ENCODE measurements around the gene EPS8. TPM values are rescaled to one million over a fixed set of nuclear protein-coding genes. Genes with fewer than 3 reads are reported as not detected.
A peak's percentile ranks its signal among the peaks of the same experiment; 100 is the strongest.

The EPS8 gene
- total RNA-seq, 1 donor: 4.2 TPM

DNA sequence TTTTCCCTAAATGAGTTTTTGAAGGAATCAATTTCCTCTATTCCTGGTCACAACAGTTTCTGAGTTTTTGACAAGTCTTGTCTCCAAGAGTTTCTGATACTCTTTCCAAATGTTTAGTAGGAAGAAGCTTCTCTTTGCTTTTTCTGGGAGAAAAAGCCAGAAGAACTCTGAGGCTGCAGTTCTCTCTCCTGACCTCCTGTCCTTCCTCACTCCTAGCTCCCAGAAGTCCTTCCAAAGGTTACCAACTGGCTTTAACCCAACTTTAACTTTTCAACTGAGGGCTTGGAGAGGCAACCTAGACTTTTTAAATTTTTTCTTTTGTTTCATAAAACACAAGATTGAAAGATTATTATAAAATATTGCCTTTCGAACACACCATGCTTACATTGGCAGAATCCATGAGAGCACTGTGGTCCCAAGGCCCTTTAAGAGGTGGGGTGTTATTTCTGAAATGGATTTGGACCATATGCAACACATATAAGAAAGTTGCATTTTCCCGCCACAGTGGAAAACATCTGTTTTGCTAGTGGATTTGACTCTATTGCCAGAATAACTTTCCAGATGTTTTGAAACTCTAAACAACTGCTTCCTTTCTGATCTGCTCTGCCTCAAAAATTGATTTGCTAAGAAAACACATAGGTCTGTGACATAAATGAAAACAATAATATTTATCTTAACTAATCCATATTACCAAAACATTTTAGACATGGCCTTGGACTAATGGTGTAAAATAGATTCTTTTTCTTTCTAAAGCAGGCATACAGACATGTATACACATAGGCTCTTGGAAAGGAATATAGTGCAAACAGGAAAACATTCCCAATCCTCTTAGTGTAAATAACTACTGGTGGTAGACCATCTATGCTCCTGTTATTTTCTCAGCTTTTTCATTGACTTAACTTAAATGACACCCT, 22.3 kb upstream of the EPS8 start:
- Histone ChIP-seq H3K27me3 (ENCODE audit: insufficient read depth, low read length) (no peaks in the 10 kb centered on the region), H3K4me3 (ENCODE audit: low read length) (no peak overlapping the region), H3K4me1 (ENCODE audit: insufficient read depth, low read length) (no peaks in the 10 kb centered on the region), H3K9me3 (ENCODE audit: low read depth, low read length) (no peaks in the 10 kb centered on the region)

- Histone ChIP-seq H3K4me3 (ENCODE audit: low read length) (no peak overlapping the region), H3K9me3 (ENCODE audit: low read depth, low read length) (no peaks in the 10 kb centered on the region), H3K4me1 (ENCODE audit: insufficient read depth, low read length) (no peaks in the 10 kb centered on the region), H3K27me3 (ENCODE audit: insufficient read depth, low read length) (no peaks in the 10 kb centered on the region)
Observed at GRCh38 chr12:15808652-15809051, 19.5 kb upstream of the EPS8 start.

DNA sequence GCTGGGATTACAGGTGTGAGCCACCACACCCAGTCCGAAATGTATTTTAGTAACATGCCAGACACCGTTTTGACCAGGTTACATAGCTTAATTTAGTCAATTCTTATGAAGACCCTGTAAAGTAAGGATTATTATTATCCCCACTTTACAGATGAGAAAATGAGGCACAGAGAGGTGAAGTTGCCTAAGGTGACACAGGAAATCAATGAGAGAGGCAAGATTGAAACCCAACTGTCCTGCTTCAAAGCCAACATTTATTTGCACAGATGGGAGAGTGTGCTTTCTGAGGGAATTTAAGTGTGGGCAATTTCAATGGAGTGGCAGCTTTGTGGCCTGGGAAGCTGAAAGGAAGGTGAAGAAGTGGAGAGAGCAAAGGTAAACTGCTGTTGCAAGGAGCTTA, 19.1 kb upstream of the EPS8 start:
- no peaks in the 10 kb centered on the region for H3K4me1 ChIP-seq (ENCODE audit: insufficient read depth, low read length)
- H3K27me3 ChIP-seq (ENCODE audit: insufficient read depth, low read length): no peaks in the 10 kb centered on the region
- no peaks in the 10 kb centered on the region for H3K9me3 ChIP-seq (ENCODE audit: low read depth, low read length)
- no peak overlapping the region for H3K4me3 ChIP-seq (ENCODE audit: low read length)

DNA sequence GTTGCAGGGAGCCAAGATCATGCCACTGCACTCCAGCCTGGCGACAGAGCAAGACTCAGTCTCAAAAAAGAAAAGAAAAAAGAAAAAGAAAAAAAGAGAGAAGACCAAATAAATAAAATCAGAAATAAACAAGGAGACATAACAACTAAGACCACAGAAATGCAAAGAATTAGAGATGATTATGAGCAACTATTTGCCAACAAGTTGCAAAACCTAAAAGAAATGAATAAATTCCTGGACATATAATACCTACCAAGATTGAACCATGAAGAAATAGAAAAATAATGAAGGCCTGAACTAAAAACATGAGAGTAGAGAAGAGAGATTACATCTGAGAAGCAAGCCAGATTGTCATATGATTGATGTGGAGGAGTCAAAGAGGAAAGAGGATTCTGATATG, 17.6 kb upstream of the EPS8 start:
- Histone ChIP-seq H3K4me3 (ENCODE audit: low read length) (no peak overlapping the region), H3K4me1 (ENCODE audit: insufficient read depth, low read length) (no peaks in the 10 kb centered on the region), H3K9me3 (ENCODE audit: low read depth, low read length) (no peaks in the 10 kb centered on the region), H3K27me3 (ENCODE audit: insufficient read depth, low read length) (no peaks in the 10 kb centered on the region)

- Histone ChIP-seq H3K4me1 (ENCODE audit: insufficient read depth, low read length) (no peaks in the 10 kb centered on the region), H3K9me3 (ENCODE audit: low read depth, low read length) (no peaks in the 10 kb centered on the region), H3K27me3 (ENCODE audit: insufficient read depth, low read length) (no peaks in the 10 kb centered on the region), H3K4me3 (ENCODE audit: low read length) (no peak overlapping the region)
Observed at GRCh38 chr12:15801770-15802744, 12.9 kb upstream of the EPS8 start.

DNA sequence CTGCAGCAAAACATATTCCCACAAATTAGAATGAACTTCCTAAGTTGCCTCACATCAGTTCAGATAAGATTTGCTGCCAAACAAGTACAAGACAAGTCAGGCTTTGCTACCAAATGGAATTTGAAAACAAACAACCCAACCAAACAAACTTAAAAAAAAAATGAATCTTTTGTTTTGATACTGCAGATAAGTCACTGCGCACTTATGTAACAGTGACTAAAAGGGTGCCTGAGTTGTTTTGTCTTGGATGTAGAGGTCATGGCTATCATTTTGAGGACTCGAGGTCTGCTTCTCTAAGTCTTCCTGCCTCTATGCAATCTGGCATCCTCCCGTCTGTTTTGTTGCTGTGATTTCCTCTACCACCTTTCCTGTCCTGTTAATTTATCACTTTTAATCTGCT, 11.1 kb upstream of the EPS8 start:
- Histone ChIP-seq H3K27me3 (ENCODE audit: insufficient read depth, low read length) (peaks cover 4% of the 10 kb centered on the region), H3K4me1 (ENCODE audit: insufficient read depth, low read length) (no peaks in the 10 kb centered on the region), H3K9me3 (ENCODE audit: low read depth, low read length) (no peaks in the 10 kb centered on the region), H3K4me3 (ENCODE audit: low read length) (no peak overlapping the region)

DNA sequence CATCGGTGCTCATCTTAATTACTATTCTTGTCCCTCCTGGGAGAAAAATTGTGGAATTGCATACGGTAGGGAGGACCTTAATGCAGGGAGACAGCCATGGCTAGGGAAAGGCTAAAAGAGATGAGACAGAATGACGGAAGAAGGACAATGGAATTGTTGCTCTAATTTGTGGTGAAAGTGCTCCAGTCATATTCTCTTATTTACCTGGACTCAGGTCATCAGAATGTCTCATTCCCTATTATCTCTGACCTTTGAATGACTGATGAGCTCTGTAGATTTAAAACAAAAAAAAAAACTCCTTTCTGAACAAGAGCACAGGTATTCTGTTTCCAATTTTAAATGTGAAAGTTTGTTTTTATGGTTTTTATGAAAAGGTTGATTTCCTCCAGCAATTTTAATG, 8.6 kb upstream of the EPS8 start:
- H3K4me1 ChIP-seq (ENCODE audit: insufficient read depth, low read length): no peaks in the 10 kb centered on the region
- no peak overlapping the region for H3K4me3 ChIP-seq (ENCODE audit: low read length)
- H3K9me3 ChIP-seq (ENCODE audit: low read depth, low read length): no peaks in the 10 kb centered on the region
- H3K27me3 ChIP-seq (ENCODE audit: insufficient read depth, low read length): peaks cover 16% of the 10 kb centered on the region

GRCh38 chr12:15796493-15797141, 7.4 kb upstream of the EPS8 start:
- Histone ChIP-seq H3K9me3 (ENCODE audit: low read depth, low read length) (no peaks in the 10 kb centered on the region), H3K4me1 (ENCODE audit: insufficient read depth, low read length) (no peaks in the 10 kb centered on the region), H3K27me3 (ENCODE audit: insufficient read depth, low read length) (peaks cover 20% of the 10 kb centered on the region), H3K4me3 (ENCODE audit: low read length) (no peak overlapping the region)

DNA sequence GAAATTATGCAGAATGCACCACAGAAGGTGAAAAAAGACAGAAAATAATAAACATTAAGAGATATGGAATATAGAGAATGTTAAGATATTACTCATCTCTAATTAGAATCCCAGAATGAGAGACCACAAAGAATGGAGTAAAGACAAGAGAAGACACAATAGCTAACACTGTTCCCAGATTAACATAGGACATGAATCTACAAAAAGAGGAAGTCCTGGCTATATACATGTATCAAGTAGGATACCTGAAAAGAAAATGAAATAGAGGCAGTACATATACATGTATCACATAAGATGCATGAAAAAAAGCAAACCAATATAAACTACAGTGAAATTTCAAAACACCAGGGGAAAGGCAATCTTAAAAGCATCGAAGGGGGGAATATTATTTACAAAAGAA, 5.6 kb upstream of the EPS8 start:
- H3K4me3 ChIP-seq (ENCODE audit: low read length): no peak overlapping the region
- H3K4me1 ChIP-seq (ENCODE audit: insufficient read depth, low read length): peaks cover 4% of the 10 kb centered on the region
- no peaks in the 10 kb centered on the region for H3K9me3 ChIP-seq (ENCODE audit: low read depth, low read length)
- H3K27me3 ChIP-seq (ENCODE audit: insufficient read depth, low read length): peaks cover 33% of the 10 kb centered on the region

DNA sequence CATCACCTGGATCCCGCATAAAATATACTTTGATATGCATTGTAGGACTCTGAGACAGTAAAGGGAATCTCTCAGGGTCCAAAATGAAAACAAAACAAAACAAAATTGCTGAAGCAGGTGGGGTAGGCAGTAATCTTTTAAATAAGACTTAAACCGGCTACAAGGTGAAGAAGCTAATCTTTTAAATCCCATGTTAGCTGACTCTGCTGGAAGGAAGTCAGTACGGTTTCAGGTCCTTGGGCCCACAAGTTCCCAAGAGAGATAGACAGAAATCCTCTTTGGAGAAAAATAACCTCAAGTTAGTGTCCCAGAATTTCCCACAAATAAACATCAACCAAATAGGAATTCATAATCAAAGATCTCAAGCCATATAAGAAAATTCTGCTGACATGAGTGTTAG, 5.0 kb upstream of the EPS8 start:
- peaks cover 7% of the 10 kb centered on the region for H3K4me1 ChIP-seq (ENCODE audit: insufficient read depth, low read length)
- H3K27me3 ChIP-seq (ENCODE audit: insufficient read depth, low read length): peaks cover 34% of the 10 kb centered on the region
- no peaks in the 10 kb centered on the region for H3K9me3 ChIP-seq (ENCODE audit: low read depth, low read length)
- no peak overlapping the region for H3K4me3 ChIP-seq (ENCODE audit: low read length)

- peaks cover 19% of the 10 kb centered on the region for H3K4me1 ChIP-seq (ENCODE audit: insufficient read depth, low read length)
- H3K4me3 ChIP-seq (ENCODE audit: low read length): peak overlapping the region; percentile 50
- peaks cover 68% of the 10 kb centered on the region for H3K27me3 ChIP-seq (ENCODE audit: insufficient read depth, low read length)
- no peaks in the 10 kb centered on the region for H3K9me3 ChIP-seq (ENCODE audit: low read depth, low read length)
Observed at GRCh38 chr12:15788233-15789219, 662 bp downstream of the EPS8 start.

DNA sequence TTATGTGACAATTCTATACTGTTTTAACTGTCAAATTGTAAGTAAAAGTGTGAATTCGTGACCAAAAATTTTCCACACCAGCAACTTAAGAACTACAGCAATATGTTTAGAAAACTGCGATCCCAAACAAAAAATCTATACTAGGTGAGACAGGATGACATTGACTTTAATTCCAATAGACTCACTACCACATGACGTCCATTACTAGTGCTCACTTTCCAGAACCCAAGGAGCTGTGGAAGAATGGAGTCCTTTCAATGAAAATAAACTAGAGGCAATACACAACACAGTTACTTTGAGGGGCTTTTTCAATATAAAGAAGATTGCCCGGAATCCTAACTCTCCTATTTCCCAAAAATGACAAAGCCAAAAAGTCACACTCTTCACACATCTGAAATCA, 1.4 kb downstream of the EPS8 start:
- H3K27me3 ChIP-seq (ENCODE audit: insufficient read depth, low read length): peaks cover 74% of the 10 kb centered on the region
- H3K9me3 ChIP-seq (ENCODE audit: low read depth, low read length): no peaks in the 10 kb centered on the region
- no peak overlapping the region for H3K4me3 ChIP-seq (ENCODE audit: low read length)
- peaks cover 19% of the 10 kb centered on the region for H3K4me1 ChIP-seq (ENCODE audit: insufficient read depth, low read length)

DNA sequence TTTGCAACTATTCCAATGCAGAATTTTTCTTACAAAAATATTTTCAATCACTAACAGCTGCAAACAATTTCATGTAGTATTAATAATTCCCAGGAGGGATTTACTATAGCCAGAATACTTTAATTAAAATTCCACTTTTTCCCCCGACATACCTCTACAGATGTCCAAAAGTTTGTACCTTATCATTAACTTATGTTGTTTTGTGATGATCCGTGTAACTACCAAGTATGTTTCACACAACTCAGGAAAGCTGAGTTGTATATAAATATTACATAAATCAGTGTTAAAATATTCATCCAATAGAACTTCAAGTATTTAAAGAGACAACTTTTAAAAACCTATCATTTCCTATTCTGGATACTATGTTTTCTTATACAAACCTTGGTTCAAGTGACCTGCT, 2.4 kb downstream of the EPS8 start:
- Histone ChIP-seq H3K9me3 (ENCODE audit: low read depth, low read length) (no peaks in the 10 kb centered on the region), H3K4me1 (ENCODE audit: insufficient read depth, low read length) (peaks cover 19% of the 10 kb centered on the region), H3K4me3 (ENCODE audit: low read length) (no peak overlapping the region), H3K27me3 (ENCODE audit: insufficient read depth, low read length) (peaks cover 72% of the 10 kb centered on the region)

- Histone ChIP-seq H3K27me3 (ENCODE audit: insufficient read depth, low read length) (peaks cover 52% of the 10 kb centered on the region), H3K4me3 (ENCODE audit: low read length) (no peak overlapping the region), H3K9me3 (ENCODE audit: low read depth, low read length) (no peaks in the 10 kb centered on the region), H3K4me1 (ENCODE audit: insufficient read depth, low read length) (peaks cover 4% of the 10 kb centered on the region)
Observed at GRCh38 chr12:15783288-15783687, 5.9 kb downstream of the EPS8 start.

Data from mononuclear cell (primary cell).